Measurements from ENCODE around the gene NEMP1.

DNA sequence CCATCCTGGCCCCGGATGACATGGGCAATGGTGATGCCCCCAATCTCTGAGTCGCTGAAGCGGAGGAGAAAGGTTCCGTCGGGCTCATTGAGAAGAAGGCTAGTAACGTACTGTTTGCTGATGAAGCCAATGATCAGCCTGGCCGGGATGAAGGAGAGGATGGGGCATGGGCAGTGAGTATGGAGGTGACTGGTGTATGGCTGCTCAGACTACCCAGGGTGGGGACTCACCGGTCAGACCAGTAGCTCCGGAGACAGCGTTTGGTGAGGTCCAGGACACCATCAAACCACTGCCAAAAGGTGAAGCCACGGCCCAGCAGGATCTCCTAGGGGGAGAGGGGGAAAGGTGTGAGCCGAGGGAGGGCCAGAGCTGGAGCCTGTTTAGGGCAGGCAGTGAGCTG, 21.2 kb upstream of the NEMP1 start:
- TF ChIP-seq, protein P1, sequence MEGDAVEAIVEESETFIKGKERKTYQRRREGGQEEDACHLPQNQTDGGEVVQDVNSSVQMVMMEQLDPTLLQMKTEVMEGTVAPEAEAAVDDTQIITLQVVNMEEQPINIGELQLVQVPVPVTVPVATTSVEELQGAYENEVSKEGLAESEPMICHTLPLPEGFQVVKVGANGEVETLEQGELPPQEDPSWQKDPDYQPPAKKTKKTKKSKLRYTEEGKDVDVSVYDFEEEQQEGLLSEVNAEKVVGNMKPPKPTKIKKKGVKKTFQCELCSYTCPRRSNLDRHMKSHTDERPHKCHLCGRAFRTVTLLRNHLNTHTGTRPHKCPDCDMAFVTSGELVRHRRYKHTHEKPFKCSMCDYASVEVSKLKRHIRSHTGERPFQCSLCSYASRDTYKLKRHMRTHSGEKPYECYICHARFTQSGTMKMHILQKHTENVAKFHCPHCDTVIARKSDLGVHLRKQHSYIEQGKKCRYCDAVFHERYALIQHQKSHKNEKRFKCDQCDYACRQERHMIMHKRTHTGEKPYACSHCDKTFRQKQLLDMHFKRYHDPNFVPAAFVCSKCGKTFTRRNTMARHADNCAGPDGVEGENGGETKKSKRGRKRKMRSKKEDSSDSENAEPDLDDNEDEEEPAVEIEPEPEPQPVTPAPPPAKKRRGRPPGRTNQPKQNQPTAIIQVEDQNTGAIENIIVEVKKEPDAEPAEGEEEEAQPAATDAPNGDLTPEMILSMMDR (IDR thresholded peaks at IDR 0.05; ENCODE audit: insufficient read depth, low read length), result no peak
- no peak for TF ChIP-seq POLR2AphosphoS5 (IDR thresholded peaks at IDR 0.05; ENCODE audit: low read depth)

Measured in HL-60 (cell line).